OCI-LY7 (cell line): ENCODE data around the gene HS1BP3. TPM values are rescaled to one million over a fixed set of nuclear protein-coding genes. Genes with fewer than 3 reads are reported as not detected.
A peak's percentile ranks its signal among the peaks of the same experiment; 100 is the strongest.

Experiments
- BruUV-seq: library from RNA; stranded (reverse); fragments of 400-500 nt; replicated peaks from 2 replicates; lab custom pipeline; 2021; lab: Mats Ljungman, UMichigan
- CTCF ChIA-PET: fragments of 300-600 bp; sonication (Branson Sonifier 250); formaldehyde crosslinking; loops from one replicate; lab custom pipeline; 2022; ENCODE audit warnings: antibody characterized with exemption; ENCODE audit not compliant: unreplicated experiment; lab: Charles Lee
- POLR2A ChIA-PET: fragments of 300-600 bp; sonication (Branson Sonifier 250); formaldehyde crosslinking; loops from one replicate; lab custom pipeline; 2022; ENCODE audit warnings: antibody characterized with exemption; lab: Charles Lee
- DNase-seq: peaks from one replicate; pipeline ENCODE4 v3.0.0-alpha.2; 2015; ENCODE audit warnings: low spot score
- H2AFZ ChIP-seq: fragments of 200-600 bp; sonication (generic), shearing (Covaris generic); 2 replicates; pipeline ENCODE4 v1.6.1; 2014; ENCODE audit warnings: mild to moderate bottlenecking, antibody characterized with exemption, low read length, moderate library complexity
- H3K27ac ChIP-seq: fragments of 200-600 bp; sonication (generic); 2 replicates; pipeline ENCODE4 v1.5.1; 2014; ENCODE audit warnings: mixed run types, low read depth, mild to moderate bottlenecking, moderate library complexity, low read length, inconsistent platforms; ENCODE audit not compliant: poor library complexity, severe bottlenecking
- H3K36me3 ChIP-seq: fragments of 200-600 bp; sonication (generic); 2 replicates; pipeline ENCODE4 v1.6.1; 2014; ENCODE audit warnings: mild to moderate bottlenecking, antibody characterized with exemption, low read length, moderate library complexity, mixed read lengths; ENCODE audit not compliant: insufficient read depth
- H3K4me1 ChIP-seq: fragments of 200-600 bp; sonication (generic); 2 replicates; pipeline ENCODE4 v1.5.1; 2014; ENCODE audit warnings: mild to moderate bottlenecking, low read length; ENCODE audit not compliant: insufficient read depth, poor library complexity, severe bottlenecking
- H3K4me2 ChIP-seq: fragments of 200-600 bp; sonication (generic); 2 replicates; pipeline ENCODE4 v1.6.1; 2014; ENCODE audit warnings: mild to moderate bottlenecking, low read length
- H3K4me3 ChIP-seq: fragments of 200-600 bp; sonication (generic); 2 replicates; pipeline ENCODE4 v1.5.1; 2014; ENCODE audit warnings: mild to moderate bottlenecking, low read depth, low read length; ENCODE audit not compliant: poor library complexity, severe bottlenecking
- H3K79me2 ChIP-seq: fragments of 200-600 bp; sonication (generic); 2 replicates; pipeline ENCODE4 v1.6.1; 2016; ENCODE audit warnings: low read depth, mild to moderate bottlenecking, low read length, moderate library complexity, mixed read lengths; ENCODE audit not compliant: insufficient read depth
- H3K9me2 ChIP-seq: fragments of 200-600 bp; sonication (generic); 2 replicates; pipeline ENCODE4 v1.6.1; 2016; ENCODE audit warnings: mild to moderate bottlenecking, low read length, mixed read lengths; ENCODE audit not compliant: insufficient read depth
- H3K9me3 ChIP-seq: fragments of 200-600 bp; sonication (generic); 2 replicates; pipeline ENCODE4 v1.6.1; 2014; ENCODE audit warnings: mild to moderate bottlenecking, mixed run types, low read length, mixed read lengths
- H4K20me1 ChIP-seq: fragments of 200-600 bp; sonication (generic); 2 replicates; pipeline ENCODE4 v1.6.1; 2014; ENCODE audit warnings: mild to moderate bottlenecking, antibody characterized with exemption, low read length, moderate library complexity, mixed read lengths; ENCODE audit not compliant: insufficient read depth
- CTCF ChIP-seq: fragments of 200-600 bp; sonication (generic); conservative IDR thresholded peaks from 2 replicates; pipeline ENCODE4 v1.5.1; 2014; ENCODE audit warnings: mild to moderate bottlenecking, antibody characterized with exemption, low read length, moderate library complexity, mixed read lengths
- EZH2phosphoT487 ChIP-seq: fragments of 200-600 bp; sonication (generic); IDR thresholded peaks from 2 replicates; pipeline ENCODE4 v1.6.1; 2018; ENCODE audit warnings: low read depth, borderline replicate concordance, mild to moderate bottlenecking, mixed run types, antibody characterized with exemption, low read length, moderate library complexity, mixed read lengths
- intact Hi-C: fragments of 100-400 bp; cut with micrococcal nuclease; formaldehyde crosslinking; loops from one replicate; pipeline ENCODE4 v1.10.0; 2022; ENCODE audit not compliant: unreplicated experiment
- total RNA-seq, 2 experiments: library from RNA; depleted of rRNA in 1 of 2; stranded (reverse); fragments of >200 nt in 1 of 2; shearing (Covaris generic) in 1 of 2; gene quantifications; 2 replicates each; pipeline ENCODE4 v1.2.3, GENCODE V29; 2014 to 2022

Gene HS1BP3
- total RNA-seq, 2 experiments from 2014 or later: 10.6 to 15.2 TPM

GRCh38 chr2:20667151-20667530 is 16.2 kb upstream of the HS1BP3 start:
- no peaks in the 10 kb centered on the region for H4K20me1 ChIP-seq
- H3K79me2 ChIP-seq: no peaks in the 10 kb centered on the region
- DNase-seq: no peak
- TF ChIP-seq EZH2phosphoT487: no peak
- TF ChIP-seq CTCF: no peak
- H3K36me3 ChIP-seq: no peaks in the 10 kb centered on the region
- POLR2A ChIA-PET: interaction anchor here (1.1 kb wide), 1 partner anchor 11 kb away, joined by 3 read pairs; no protein-coding TSS in a partner anchor
- H3K9me3 ChIP-seq: no peaks in the 10 kb centered on the region
- no peak overlapping the region for H3K4me3 ChIP-seq
- H3K27ac ChIP-seq: no peak overlapping the region
- intact Hi-C loops: no loop called here
- H2AFZ ChIP-seq: no peak overlapping the region
- peaks cover 7% of the 10 kb centered on the region for H3K4me1 ChIP-seq
- no peaks in the 10 kb centered on the region for H3K9me2 ChIP-seq
- no TSS peak for BruUV-seq
- CTCF ChIA-PET: interaction anchor here (0.6 kb wide), 1 partner anchor 9 kb away, joined by 3 read pairs; no protein-coding TSS in a partner anchor
- H3K4me2 ChIP-seq: no peak overlapping the region; the same call in 1 of the 2 replicates

GRCh38 chr2:20666304-20667150 is 15.6 kb upstream of the HS1BP3 start, which contains the start of gene GDF7:
Gene GDF7, plus strand, starts transcription at chr2:20667144. Its CDS starts 96 bp downstream, at chr2:20667240.
- CTCF ChIA-PET: interaction anchor here (0.6 kb wide), 1 partner anchor 9 kb away, joined by 3 read pairs; no protein-coding TSS in a partner anchor
- intact Hi-C loops: no loop called here
- H3K9me2 ChIP-seq: no peaks in the 10 kb centered on the region
- no peak for DNase-seq
- H3K4me1 ChIP-seq: peaks cover 7% of the 10 kb centered on the region
- H3K9me3 ChIP-seq: no peaks in the 10 kb centered on the region
- no peaks in the 10 kb centered on the region for H4K20me1 ChIP-seq
- no TSS peak for BruUV-seq
- POLR2A ChIA-PET: interaction anchor here (0.6 to 1.6 kb wide), 3 partner anchors 11 to 305 kb away, joined by 3 to 4 read pairs (median 3); no protein-coding TSS in a partner anchor
- H3K4me3 ChIP-seq: peak within 1 kb of the TSS; percentile 58
- peak; percentile 37; the same call in 1 of the 2 replicates for TF ChIP-seq CTCF
- no peak; the same call in 1 of the 2 replicates for TF ChIP-seq EZH2phosphoT487
- H3K27ac ChIP-seq: no peak within 1 kb of the TSS
- H3K4me2 ChIP-seq: peak within 1 kb of the TSS; percentile 73
- no peak within 1 kb of the TSS for H2AFZ ChIP-seq
- H3K36me3 ChIP-seq: no peaks in the 10 kb centered on the region
- H3K79me2 ChIP-seq: no peaks in the 10 kb centered on the region
